HG03565 (cell line): ENCODE data around the gene ARFGAP3.

Experiments
- ATAC-seq: cut with Tn5 transposase; IDR thresholded peaks from one replicate; pipeline ENCODE4 v1.9.1; 2021; ENCODE audit warnings: mild to moderate bottlenecking, moderate library complexity; ENCODE audit not compliant: unreplicated experiment

The ARFGAP3 gene, protein sequence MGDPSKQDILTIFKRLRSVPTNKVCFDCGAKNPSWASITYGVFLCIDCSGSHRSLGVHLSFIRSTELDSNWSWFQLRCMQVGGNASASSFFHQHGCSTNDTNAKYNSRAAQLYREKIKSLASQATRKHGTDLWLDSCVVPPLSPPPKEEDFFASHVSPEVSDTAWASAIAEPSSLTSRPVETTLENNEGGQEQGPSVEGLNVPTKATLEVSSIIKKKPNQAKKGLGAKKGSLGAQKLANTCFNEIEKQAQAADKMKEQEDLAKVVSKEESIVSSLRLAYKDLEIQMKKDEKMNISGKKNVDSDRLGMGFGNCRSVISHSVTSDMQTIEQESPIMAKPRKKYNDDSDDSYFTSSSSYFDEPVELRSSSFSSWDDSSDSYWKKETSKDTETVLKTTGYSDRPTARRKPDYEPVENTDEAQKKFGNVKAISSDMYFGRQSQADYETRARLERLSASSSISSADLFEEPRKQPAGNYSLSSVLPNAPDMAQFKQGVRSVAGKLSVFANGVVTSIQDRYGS

DNA sequence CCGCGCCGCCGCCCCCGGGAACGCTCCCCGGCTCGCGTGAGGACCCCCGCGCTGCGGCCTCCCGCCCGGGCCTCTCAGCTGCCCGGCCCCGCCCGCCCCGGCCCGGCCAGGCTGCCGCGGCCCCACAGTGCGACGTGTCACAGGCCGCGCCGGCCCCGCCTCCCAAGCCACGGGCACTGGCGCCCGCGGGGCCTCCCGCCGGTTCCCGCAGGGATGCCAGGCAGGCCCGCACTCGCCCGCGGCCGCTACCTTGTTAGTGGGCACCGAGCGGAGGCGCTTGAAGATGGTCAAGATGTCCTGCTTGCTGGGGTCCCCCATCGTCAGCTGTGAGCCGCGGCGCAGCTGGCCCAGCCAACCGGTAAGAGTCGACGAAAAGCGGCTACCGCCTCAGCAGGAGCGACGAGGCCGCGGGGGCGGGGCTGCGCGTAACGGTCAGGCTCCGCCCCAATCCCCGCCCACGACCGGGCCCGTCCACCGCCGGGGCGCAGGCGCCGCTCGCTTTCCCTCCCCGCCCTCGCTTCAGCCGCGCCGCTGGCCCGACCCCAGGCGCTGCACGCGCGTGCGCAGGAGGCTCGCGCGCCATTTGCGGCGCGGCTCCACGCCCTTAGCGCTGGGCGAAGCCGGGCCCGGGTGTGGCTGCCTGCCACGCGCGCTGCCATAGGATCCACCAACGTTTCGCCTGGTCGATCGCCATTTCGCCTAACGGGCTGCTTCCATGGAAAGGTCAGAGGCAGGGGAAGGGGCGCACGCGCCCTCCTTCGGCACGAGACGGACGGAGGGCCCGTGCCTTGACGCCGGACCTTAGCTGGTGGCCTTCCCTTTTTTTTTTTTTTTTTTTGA is at the start of gene ARFGAP3:
Gene ARFGAP3, minus strand, starts transcription at position 409 of the 840 bp plus-strand sequence. Its CDS starts 91 bp downstream, at position 318.
- peak; percentile 83 for ATAC-seq

DNA sequence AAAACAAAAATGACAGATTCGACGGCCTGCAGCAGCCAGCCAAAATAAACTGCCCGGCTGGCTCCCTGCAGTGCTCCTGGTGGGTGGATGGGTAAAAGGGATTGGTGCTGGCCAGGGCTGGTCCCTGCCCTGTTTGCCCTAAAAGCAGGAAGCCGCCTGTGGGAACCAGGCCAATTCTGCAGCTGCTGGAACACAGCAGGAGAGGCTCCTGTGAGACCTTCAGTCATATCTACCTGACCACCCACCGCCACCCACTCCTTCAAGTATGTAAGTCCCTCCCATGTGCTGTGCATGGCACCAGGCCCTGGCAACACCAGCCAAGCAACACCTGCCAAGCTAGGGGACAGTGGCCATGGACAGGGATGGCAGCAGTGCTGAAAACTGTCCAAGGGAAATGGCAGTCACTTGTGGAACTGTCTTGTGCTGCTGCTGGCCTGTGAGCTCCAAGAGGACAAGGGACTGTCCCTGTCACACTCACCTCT is 48.7 kb upstream of the ARFGAP3 start:
- no peak for ATAC-seq

DNA sequence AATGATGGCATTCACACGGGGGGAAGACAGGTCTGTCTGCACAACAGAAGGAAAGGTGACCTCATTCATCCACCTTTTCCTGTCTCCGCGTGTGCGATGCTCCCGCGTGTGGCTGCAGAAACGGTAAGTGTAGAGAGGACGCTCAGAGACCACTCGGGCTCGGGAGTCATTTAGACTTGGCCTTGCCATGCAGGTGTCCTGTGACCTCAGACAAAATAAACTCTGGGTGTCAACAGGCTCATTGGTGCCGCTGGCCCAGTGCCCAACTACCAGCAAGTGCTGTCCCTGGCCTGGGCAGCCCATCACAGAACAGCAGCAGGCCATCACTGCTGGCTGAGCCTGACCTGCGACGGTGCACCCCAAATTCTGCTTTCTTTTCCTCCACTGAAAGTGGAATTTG is 48.1 kb upstream of the ARFGAP3 start:
- no peak for ATAC-seq

DNA sequence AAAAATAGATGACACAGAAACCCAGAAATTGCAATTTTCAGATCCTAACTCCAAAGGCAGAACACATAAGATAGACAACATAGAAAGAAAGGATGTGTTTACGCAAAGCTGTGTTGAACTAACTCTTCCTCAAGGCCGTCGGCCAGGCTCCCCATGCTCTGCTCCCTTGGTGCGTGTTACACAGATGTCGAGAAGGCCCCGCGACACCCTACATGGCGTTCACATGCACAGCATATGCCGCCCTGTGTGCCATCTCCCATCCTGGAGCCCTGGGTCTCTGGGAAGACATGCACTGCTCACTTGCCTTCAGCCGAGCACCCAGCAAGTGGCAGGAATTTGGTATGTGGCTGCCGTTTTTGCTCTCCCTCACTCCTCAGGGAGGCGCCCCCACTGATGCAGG is 47.0 kb upstream of the ARFGAP3 start:
- ATAC-seq: no peak

DNA sequence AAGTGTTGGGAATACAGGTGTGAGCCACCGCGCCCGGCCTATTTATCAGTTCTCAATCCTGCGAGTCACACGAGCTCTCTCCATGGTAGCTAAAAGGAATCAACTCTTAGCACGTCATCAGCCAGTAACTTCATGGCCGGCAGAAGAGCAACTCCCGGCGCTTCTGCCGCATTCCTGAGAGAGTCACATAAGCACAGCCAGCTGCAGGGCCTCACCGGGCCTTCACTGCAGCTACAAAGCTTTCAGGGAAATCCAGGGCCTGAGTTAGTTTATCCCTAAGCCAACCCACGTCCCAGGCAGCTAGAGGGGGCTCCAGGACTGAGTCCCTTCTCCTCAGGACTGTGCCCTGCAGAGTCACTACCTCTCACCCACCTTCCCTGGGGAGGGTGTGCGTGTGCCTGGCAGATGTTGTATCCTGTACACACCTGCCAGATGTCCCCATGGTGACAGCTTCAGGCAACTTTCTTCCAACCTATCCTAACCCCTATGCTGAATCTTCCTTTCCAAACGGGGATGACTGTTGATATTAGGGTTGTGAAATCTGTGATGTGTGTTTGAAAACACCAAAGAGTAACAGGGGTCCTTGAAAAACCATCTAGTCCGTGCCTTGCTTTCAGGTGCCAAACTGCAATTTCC is 45.9 kb upstream of the ARFGAP3 start:
- no peak for ATAC-seq

DNA sequence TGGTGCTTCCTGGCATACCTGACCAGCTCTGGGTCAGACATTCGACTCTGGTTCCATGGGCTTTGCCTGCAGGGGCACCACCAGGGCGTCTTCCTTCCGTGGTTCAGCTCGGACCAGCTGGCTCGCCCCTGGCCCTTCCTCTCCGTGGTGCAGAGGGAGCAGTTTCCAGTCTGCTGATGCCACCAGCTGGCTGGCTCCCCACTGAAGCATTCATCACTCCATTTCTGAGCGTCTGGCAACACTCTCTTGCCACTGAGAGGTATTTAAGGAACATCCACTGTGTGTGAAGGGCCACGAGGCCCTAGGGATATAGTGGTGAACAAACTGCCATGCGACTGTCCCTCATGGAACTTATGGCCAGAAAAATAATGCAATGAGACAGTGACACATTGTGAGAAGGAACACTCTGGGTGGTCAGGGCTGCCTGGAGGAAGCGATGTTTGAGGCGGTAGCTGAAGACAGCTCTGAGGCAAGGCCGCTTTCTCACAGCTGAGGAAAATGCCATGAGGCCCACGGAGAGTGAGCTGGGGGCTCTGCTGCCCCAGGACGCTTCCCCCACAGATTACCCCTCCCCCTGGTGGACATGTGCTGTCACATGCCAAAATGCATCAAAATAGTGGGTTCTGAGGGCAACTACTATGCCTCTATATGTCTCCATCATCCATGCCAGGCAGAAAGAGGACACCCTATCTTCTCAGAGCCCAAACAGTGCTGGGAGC is 44.9 kb upstream of the ARFGAP3 start:
- ATAC-seq: no peak

DNA sequence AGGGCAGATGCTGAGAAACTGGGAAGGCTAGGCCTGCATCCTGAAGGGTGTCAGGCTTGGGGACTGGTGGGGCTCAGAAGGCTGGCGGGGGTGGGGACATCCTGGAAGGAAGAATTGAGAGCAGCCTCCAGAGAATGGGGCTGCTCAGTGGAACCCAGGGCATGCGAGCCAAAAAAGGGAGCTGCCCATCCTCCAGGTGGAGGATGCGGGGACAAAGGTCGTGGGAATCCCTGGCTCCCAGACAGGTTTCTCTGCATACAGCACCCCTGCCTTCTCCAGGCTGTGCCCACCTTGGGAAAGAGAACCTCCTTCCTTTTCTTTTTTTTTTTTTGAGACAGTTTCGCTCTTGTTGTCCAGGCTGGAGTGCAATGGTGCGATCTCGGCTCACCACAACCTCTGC is 40.9 kb upstream of the ARFGAP3 start:
- no peak for ATAC-seq

DNA sequence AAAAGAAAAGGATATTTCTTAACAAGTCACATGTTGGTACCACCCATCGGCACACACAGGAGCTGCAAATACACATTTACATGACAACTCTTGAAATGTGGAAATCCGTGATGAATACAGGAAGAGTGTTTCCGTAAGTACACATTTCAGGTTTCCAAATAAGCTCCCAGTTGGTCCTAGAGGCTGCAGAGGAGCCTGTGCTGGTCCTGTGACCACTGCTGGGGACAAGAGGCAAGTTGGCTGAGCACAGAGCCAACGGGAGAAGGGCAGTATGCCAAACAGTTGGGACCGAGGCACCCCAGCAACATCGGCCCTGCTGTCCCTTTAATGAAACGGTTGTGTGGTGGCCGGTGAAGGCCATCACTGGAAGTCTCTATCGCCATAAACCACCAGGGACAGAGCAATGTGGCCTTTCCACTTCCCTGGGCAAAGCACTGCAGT is 38.5 kb upstream of the ARFGAP3 start:
- no peak for ATAC-seq

DNA sequence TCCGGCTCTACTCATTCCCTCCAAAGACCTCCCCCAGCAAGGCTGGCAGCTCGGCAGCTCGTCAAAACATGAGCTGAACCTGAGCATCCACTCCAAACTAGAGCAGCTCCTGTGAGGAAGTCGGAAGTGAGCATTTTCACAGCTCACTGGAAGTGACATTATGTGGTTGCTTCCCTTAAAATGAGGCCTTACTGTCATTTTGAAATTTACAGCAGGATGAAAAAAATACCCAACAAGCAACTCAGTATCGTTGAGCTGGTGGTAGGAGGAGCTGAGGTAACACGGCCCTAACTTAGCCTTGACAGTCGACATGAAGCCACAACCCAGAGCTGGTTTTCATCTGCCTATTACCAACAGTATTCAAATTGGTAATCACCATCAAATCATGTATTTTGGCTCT is 38.0 kb upstream of the ARFGAP3 start:
- ATAC-seq: no peak

DNA sequence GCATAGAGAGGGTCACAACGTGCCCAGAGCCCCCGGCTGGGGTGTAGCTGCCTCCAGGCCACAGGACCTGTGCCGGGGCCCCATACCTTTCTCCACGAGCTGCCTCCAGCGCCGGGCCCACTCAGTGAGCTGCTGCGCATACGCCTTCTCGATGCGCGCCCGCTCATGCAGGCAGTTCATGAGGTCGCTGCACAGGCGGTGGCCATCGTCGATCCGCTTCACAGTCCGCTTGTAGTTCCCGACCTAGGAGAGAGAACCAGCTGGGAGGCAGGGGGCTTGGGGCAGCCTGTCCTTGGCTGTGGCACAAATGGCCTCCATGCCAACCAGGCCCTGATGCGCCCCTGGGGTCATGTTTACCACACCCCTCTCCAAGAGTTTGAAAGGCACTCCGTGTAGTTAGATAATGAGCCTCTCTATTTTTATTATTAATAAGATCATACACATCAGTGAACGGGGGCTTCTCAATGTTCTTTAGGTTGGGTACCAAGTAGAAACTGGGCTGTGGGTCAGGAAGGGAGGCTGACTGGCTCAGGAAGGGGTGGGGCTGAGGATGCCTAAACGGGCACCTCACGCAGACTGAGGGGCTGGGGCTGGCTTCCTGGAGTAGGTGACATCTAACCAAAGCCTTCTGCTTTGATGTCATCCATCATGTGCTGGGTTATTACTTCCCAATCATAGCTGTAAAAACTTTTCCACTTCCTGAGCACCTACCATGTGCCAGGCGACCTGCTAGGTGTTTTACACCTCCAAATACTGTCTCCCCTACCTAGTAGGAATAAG is 36.5 kb upstream of the ARFGAP3 start:
- no peak for ATAC-seq

DNA sequence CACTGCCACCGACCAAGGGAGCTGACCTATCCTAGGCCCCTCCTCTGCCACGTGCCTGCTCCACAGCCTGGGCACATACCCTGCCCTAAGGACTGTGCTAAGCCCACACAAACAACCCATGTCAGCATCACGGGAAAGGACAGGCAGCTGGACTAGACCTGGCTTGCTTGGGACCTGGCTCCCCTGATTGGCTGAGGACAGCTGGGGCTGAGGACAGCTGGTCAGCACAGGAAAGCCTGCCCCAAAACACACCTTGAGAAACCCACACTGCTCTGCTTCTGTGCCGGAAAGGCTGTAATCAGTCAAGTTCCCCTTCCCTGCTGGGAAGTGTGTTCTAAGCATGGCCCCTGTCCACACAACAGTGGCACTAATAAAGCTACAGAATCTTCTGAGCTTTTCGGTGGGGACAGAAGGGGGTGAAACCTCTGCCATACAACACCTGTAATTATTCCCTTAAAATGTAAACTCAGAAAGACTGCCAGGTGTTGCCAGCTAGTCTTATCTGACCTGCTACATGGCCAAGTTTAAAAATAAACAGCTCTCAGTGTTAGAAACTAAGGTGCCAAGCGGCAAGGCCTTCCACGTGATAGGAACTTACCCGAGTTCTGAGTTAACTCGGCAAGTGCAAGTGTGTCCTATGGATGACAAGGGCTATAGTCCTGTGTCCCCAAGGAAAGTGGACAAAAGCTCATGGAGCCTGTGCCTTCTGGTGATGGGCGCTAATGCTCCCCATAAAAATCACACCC is 35.7 kb upstream of the ARFGAP3 start:
- no peak for ATAC-seq

DNA sequence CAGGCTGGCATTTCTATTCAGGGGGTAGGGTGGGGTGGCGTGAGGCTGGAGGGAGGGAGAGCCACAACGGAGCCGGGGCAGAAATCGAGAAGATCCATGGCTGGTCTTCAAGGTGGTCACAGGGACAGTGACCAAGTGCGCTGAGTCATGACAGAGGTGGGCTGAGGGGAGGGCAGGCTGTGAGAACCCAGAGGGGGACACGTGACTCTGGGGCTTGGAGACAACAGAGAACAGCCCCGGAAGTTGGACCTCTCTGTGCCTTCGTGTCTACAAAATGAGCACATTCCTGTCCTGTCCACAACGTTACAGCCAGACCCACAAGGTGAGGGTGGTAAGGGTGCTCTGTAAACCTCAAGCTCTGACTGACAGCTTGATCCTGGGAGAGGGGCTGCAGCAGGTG is 35.1 kb upstream of the ARFGAP3 start:
- no peak for ATAC-seq

DNA sequence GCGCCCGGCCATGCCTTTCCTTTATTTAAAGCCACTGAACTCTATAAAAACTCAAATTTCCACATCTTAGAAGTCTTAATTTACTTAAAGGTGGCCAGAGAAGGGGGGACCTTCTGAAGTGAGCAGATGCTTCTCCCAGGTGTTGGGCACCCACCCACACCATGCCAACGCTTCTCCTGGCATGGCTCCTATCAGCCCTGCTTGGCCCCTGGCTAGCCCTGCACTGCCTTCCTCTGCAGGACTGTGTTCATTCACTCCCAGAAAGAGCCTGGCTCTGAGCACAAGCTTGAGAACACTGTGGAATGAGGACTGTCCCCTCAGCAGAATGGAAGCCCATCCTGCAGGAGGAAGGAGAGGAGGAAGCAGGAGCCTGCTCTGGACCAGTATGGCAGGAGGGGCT is 34.6 kb upstream of the ARFGAP3 start:
- no peak for ATAC-seq

DNA sequence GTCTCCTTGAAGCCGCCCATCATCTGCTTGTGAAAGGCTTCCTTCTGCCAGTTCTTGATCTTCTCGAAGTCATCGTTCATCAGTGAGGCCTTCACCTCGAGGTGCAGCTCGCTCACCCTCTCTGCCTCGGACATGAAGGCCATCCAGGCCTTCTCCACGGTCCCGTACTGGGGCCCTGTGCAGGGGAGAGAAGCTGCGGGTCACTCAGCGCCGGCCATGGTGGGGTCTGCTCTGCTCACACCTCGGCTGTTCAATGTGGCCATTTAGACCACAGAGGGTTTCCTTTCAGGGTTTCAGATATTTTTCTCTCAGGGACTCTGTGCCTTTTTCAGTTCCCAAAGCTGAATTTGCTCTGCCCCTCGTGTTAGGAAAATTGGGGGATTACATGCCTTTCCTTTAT is 33.9 kb upstream of the ARFGAP3 start:
- ATAC-seq: no peak

DNA sequence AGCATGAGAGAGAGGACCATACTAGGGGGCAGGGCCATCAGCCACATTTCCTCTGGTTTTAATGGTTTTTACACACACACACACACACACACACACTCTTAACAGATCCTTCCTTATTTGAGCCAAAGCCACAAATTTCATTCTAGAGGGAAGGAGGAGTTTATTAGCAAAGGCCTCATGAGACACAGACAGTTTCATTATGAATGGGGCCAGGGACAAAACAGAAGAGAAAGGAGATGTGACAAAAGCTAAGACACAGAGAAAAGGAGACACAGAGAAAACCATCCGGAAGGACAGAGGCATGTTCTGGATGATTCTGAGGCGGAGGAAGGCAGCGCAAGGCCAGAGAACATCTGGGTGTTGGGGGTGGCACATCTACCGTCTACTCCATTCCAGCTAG is 32.2 kb upstream of the ARFGAP3 start:
- ATAC-seq: peak; percentile 48

DNA sequence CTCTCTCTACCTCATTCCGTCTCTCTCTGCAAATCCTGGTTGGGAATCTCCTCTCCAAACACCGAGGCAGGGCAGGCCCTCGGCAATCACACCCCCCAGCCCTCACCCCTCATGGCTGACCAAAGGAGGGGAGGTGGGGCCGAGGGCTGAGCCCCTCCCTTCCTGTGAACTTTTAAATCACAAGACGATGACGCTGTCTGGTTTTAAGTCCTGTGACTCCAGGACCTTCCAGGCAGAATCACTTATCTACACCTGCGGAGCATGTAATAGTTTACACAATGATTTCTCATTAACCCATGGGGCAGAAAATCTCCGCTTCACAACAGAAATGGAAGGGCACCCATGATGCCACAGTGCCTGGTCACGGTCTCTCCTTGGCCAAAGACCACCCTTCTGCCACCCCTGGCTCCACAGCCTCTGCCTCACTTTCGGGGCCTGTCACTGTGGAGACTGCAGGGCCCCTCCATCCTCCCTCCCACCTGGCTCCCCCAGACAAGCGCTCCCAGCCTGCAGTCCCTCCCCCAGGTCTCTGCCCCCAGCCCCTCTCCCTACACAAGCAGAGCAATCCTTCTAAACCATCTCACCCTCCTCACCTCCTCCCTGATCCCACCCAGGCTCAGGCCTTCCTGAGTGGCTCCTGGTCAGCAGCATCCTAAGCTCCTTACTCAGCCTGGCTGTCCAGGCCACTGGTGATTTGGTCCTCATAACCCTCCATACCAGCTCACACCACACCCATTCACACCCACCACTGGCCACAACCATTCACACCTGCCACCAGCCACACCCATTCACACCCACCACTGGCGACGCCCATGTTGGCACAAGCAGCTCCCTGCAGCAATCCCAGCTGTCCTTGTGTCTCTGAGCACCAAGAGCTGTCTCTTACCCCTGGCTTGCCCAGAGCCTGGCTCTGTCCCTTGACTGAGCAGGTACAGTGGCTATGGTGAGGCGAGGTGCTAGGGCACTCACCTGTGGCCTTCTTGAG is 30.7 kb upstream of the ARFGAP3 start:
- no peak for ATAC-seq

DNA sequence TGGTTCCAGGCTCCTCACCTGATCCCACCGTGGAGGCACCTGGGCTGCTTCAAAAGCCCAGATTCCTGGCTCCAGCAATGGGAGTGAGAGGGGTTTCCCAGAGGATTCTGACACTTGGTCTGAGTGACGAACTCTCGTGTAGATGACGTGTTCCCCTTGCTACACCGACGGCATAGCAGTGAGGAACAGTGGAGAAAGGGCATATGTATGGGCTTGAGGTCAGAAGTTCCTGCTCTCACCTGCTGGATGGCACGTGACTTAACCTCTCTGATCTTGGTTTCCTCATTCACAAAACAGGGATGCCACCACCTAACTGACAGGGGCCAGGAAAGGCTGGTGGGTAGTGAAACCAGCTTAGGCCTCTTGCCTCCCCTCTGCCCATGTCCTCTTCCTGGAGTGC is 30.0 kb upstream of the ARFGAP3 start:
- no peak for ATAC-seq

DNA sequence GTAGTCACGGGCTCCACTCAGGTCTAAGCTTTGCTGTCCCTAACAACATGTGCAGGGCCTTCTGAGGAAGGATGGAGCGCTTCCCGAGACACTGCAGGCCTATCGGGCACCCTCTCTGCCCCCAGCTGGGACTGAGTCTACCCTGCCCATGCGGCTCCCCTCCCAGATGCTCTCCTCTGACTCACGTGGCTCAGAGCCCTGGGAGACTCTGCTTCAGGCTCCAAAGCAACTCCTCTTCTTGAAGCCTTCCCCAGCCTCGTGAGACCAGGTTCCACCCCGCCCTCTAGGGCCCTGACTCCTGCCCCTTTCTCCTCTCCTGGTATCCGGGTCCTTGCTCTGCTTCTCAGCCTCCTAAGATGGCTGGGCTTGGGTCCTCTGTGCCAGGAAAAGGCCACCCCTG is 28.4 kb upstream of the ARFGAP3 start:
- no peak for ATAC-seq
